SK-N-MC (cell line): ENCODE results near the gene MBD5.

ENCODE experiments used
- DNase-seq: peaks from one replicate; pipeline ENCODE4 v3.0.0-alpha.2; 2011; ENCODE audit warnings: low read depth, low spot score
- H3K27ac ChIP-seq: fragments of 200-600 bp; sonication (generic); 2 replicates; pipeline ENCODE4 v1.5.1; 2016; ENCODE audit warnings: mixed run types
- H3K36me3 ChIP-seq: fragments of 200-600 bp; sonication (generic); 2 replicates; pipeline ENCODE4 v1.6.1; 2017; ENCODE audit warnings: antibody characterized with exemption, low read length, mixed read lengths; ENCODE audit not compliant: insufficient read depth
- H3K4me3 ChIP-seq: fragments of 200-600 bp; sonication (generic); 2 replicates; pipeline ENCODE4 v1.5.1; 2016
- H3K9ac ChIP-seq: fragments of 200-600 bp; sonication (generic); 2 replicates; pipeline ENCODE4 v1.8.0; 2017; ENCODE audit warnings: mixed run types, mixed read lengths; ENCODE audit not compliant: insufficient read length
- H3K9me3 ChIP-seq: fragments of 200-600 bp; sonication (generic); 2 replicates; pipeline ENCODE4 v1.6.1; 2017; ENCODE audit warnings: low read depth, mild to moderate bottlenecking, antibody characterized with exemption, low read length, moderate library complexity, mixed read lengths
- EZH2 ChIP-seq: fragments of 200-600 bp; sonication (generic); IDR thresholded peaks from one replicate; pipeline ENCODE4 v1.6.1; 2017; ENCODE audit warnings: antibody characterized with exemption
- FOXP2 ChIP-seq: optimal IDR thresholded peaks from 2 replicates; pipeline ENCODE3; 2011; ENCODE audit warnings: mild to moderate bottlenecking, moderate library complexity; ENCODE audit not compliant: insufficient read depth; ENCODE audit errors: extremely low read length, control extremely low read depth
- POLR2AphosphoS5 ChIP-seq: IDR thresholded peaks from 2 replicates; pipeline ENCODE4 v1.6.1; 2012; ENCODE audit warnings: mild to moderate bottlenecking, low read depth, low read length, borderline replicate concordance

The MBD5 gene

DNA sequence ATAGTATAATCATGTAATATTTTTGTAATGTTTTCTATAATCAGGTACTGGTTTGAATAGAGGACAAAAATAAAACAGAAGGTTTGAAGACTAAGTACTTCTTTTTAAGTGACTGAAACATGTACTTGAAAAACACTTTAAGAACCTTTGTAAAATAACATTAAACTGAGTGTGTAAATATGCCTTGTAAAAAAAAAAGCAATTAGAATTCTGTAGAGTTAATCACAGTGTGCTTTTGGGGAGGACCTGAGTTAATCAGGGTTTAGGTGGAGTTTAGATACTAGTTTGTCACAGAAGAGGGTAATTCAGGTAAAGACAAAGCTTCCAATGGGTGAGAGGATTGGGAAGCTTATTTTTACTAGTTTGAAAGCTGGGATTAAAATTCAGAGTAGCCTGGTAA is 10.3 kb downstream of the MBD5 start:
- Histone ChIP-seq H3K9me3 (no peaks in the 10 kb centered on the region), H3K4me3 (no peak overlapping the region), H3K27ac (no peak overlapping the region), H3K36me3 (no peaks in the 10 kb centered on the region), H3K9ac (no peak overlapping the region)
- no peak for TF ChIP-seq FOXP2
- no peak for TF ChIP-seq EZH2
- TF ChIP-seq POLR2AphosphoS5: no peak
- DNase-seq: no peak

DNA sequence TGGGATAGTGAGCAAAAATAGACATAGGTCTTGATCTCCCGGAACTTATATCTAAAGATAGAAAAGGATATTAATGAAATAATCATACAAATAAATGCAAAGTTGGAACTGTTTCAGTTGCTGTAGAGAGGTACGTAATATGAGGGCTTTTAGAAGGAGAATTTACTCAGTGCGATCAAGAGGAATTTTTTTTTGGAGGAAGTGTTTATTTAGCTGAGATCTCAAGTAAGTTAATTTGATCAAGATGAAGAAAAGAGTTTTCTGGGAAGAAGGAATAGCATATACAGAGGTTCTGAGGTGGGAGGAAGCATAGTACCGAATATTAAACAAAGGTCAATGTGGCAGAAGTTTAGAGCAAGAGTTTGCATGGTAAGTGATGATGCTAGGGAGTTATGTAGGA is 11.3 kb downstream of the MBD5 start:
- no peak overlapping the region for H3K27ac ChIP-seq
- no peak overlapping the region for H3K9ac ChIP-seq
- no peak for TF ChIP-seq EZH2
- no peak for TF ChIP-seq FOXP2
- TF ChIP-seq POLR2AphosphoS5: no peak
- no peaks in the 10 kb centered on the region for H3K36me3 ChIP-seq
- DNase-seq: no peak
- H3K4me3 ChIP-seq: no peak overlapping the region
- no peaks in the 10 kb centered on the region for H3K9me3 ChIP-seq

DNA sequence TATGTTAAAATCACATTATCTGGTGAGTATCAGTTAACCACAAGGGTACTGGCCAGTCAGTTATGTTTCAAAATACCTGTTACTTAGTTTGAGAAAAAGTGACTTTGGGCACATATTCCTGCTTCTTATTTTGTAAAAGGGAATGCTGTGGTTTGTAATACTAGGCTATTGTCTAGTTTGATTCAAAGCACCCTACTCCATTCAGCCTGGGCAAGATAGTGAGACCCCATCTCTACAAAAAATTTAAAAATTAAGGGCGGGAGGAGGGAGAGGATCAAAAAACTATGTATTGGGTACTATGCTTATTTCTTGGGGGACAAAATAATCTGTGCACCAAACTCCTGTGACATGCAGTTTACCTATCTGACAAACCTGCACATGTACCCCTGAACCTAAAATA is 18.9 kb downstream of the MBD5 start:
- no peak for DNase-seq
- H3K9ac ChIP-seq: no peak overlapping the region
- no peak for TF ChIP-seq POLR2AphosphoS5
- no peak for TF ChIP-seq EZH2
- no peak for TF ChIP-seq FOXP2

DNA sequence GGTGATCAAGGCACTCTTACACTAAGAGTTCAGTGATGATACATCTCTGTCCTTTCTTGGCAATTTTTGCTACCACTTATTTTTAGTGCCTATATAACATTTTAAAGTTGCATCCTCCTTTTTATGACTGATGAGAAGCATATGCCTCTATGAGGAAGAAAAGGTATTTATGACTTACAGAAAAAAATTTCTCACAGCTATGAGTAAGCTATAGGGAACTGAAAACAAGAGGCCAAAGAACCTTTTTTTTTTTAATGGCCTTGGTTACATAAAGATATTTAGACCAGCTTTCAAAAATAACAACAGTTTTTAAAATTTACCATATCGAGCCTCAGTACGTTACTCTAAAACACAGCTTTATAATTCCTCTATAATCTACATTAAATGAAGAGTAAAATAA is 21.3 kb downstream of the MBD5 start:
- no peak overlapping the region for H3K27ac ChIP-seq
- no peak for TF ChIP-seq EZH2
- no peak for TF ChIP-seq POLR2AphosphoS5
- no peak for TF ChIP-seq FOXP2
- no peaks in the 10 kb centered on the region for H3K9me3 ChIP-seq
- DNase-seq: no peak
- H3K4me3 ChIP-seq: no peak overlapping the region
- H3K9ac ChIP-seq: no peak overlapping the region
- no peaks in the 10 kb centered on the region for H3K36me3 ChIP-seq

More for the DNA sequence above, 18.9 kb downstream of the MBD5 start:
- Histone ChIP-seq H3K4me3 (no peak overlapping the region), H3K36me3 (no peaks in the 10 kb centered on the region), H3K27ac (no peak overlapping the region), H3K9me3 (no peaks in the 10 kb centered on the region)

DNA sequence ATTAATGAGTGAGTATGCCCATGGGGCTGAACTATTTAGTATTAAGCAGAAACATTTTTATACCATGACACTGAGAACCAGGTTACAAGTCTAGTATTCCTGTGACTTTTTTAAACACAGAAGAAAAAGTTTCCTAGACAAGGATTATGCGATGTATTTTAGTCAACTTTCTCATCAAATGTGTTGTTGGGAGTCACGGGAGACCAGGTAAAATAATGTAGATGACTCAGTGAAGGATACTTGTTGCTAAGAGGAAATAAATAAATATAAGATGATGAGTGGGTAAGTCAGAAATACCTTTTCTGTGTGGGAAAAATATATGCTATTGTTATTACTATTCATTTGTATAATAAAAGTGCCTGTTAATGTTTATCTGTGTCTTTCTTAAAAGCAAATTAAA is 23.4 kb downstream of the MBD5 start:
- Histone ChIP-seq H3K36me3 (no peaks in the 10 kb centered on the region), H3K9ac (no peak overlapping the region), H3K27ac (no peak overlapping the region), H3K4me3 (no peak overlapping the region), H3K9me3 (no peaks in the 10 kb centered on the region)
- no peak for TF ChIP-seq FOXP2
- TF ChIP-seq POLR2AphosphoS5: no peak
- DNase-seq: no peak

DNA sequence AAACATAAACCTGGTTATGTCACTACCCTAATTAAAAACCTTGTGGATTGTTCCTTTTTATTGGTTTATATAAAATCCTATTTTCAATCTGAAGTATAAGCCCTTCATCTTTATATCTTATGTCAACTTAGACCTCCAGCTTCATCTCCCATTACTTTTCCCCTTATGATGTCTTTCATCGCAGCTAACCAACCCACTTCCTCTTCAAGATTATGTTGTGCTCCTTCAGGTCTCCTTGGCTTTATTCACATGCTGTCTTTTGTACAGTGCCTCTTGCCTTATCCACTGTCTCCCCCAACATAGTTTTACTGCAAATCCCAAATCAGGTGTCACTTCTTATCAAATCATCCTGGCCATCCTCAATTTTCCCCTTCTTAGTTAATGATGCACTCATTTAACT is 25.9 kb downstream of the MBD5 start:
- DNase-seq: no peak
- H3K4me3 ChIP-seq: no peak overlapping the region
- no peaks in the 10 kb centered on the region for H3K36me3 ChIP-seq
- no peak overlapping the region for H3K9ac ChIP-seq
- H3K9me3 ChIP-seq: no peaks in the 10 kb centered on the region
- no peak overlapping the region for H3K27ac ChIP-seq
- TF ChIP-seq EZH2: no peak
- TF ChIP-seq FOXP2: no peak
- TF ChIP-seq POLR2AphosphoS5: no peak

DNA sequence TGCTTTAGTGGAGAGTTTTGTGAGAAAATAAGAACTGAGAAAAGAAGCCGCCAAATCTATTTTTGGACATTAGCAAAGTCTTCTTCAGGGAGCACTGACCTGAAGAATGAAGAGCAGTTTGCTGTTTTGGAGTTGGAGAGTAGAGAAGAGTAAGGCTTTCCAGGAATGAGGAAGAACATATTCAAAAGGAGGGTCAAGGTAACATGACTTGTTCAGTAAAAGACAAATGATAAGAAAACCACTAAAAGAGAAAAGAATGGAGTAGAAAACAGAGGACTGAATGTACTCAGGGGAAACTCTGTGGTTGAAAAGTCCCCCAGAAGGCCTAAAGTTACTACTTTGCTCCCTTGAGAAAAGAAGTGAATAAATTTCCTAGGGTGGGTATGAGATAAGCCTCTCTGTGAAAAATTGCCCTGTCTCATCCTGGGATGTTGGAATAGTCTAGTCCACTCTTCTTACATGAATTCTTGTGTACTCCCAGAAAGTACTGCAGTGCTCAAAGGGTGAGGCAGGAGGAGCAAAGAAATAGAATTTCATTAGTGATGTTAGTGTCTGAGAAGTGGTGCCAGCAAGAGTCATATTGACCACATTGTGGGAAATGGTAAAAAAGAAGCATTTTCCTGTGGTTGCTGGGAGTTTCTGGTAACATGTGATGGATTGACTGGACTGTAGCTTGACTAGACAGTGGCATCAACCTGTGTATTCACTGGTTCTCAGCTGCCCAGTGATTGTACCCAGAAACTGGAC is 27.8 kb downstream of the MBD5 start:
- H3K4me3 ChIP-seq: no peak overlapping the region
- peak overlapping the region; percentile 54 for H3K27ac ChIP-seq
- H3K9ac ChIP-seq: no peak overlapping the region
- H3K36me3 ChIP-seq: no peaks in the 10 kb centered on the region
- no peak for DNase-seq
- H3K9me3 ChIP-seq: no peaks in the 10 kb centered on the region
- TF ChIP-seq EZH2 (no peak), FOXP2 (no peak), POLR2AphosphoS5 (no peak)

DNA sequence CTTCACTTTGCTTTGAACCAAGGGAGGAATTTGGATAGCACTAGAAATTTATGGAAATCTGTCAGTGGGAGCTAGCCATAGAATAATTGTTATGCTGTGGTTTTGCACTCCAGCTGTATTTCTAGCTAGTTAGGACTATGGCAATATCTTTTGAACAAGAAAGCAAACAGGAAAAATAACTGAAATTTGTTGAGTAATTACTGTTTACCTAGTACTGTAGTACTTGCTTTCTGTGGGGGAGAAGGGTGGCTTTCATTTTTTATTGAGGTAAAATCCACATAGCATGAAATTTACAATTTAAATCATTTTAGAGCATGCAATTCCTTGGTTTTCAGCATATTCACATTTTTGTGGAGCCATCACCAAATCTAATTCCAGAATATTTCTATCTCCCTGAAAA is 28.4 kb downstream of the MBD5 start:
- no peaks in the 10 kb centered on the region for H3K9me3 ChIP-seq
- no peak overlapping the region for H3K4me3 ChIP-seq
- no peak for TF ChIP-seq FOXP2
- no peak for TF ChIP-seq POLR2AphosphoS5
- TF ChIP-seq EZH2: no peak
- no peak overlapping the region for H3K9ac ChIP-seq
- peak overlapping the region; percentile 49 for H3K27ac ChIP-seq
- H3K36me3 ChIP-seq: no peaks in the 10 kb centered on the region
- no peak for DNase-seq

DNA sequence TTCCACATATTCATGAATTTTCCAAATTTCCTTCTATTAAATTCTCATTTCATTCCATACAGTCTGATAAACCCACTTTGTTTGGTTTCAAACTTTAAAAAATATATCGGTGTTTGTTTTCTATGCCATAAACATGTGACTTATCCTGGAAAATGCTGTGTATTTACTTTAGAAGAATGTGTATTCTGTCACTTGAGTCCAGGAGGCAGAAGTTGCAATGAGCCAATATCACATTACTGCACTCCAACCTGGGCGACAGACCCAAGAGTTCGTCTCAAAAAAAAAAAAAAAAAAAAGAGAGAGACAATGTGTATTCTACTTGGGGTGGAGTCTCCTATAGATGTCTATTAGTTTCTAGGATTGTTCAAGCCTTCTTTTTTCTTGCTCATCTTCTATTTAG is 31.8 kb downstream of the MBD5 start:
- DNase-seq: no peak
- Histone ChIP-seq H3K9me3 (no peaks in the 10 kb centered on the region), H3K36me3 (no peaks in the 10 kb centered on the region), H3K4me3 (no peak overlapping the region), H3K27ac (no peak overlapping the region), H3K9ac (no peak overlapping the region)
- no peak for TF ChIP-seq EZH2
- TF ChIP-seq FOXP2: no peak
- no peak for TF ChIP-seq POLR2AphosphoS5
